Stimulated activated naive CD4-positive, alpha-beta T cell (primary cell): Measurements from ENCODE around the gene TEAD4.
A peak's percentile ranks its signal among the peaks of the same experiment; 100 is the strongest.
"Not testable (repeated sequence)": the region's sequence is repeated elsewhere in the genome, so short reads cannot be mapped to it uniquely, and the experiment has no call there.

Source experiments
- DNase-seq, 6 experiments: peaks; one replicate each; lab custom pipeline; 2025; lab: John Stamatoyannopoulos, UW

Gene TEAD4

DNA sequence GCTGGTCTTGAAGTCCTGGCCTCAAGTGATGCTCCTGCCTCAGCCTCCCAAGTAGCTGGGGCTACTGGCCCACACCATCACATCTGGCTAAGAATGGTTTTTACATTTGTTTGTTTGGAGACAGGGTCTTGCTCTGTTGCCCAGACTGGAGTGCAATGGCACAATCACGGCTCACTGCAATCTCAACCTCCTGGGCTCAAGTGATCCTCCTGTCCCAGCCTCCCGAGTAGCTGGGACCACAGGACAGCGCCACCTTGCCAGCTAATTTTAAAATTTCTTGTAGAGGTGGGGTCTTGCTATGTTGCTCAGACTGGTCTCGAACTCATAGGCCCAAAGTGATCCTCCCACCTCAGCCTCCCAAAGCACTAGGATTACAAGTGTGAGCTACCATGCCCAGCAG lies 89.3 kb downstream of the TEAD4 start:
- DNase-seq: no peak

GRCh38 chr12:3049176-3049575 lies 90.0 kb downstream of the TEAD4 start:
- DNase-seq: no peak

- no peak for DNase-seq
Measured at GRCh38 chr12:3049611-3050249, 90.5 kb downstream of the TEAD4 start.

GRCh38 chr12:3054374-3054773 lies 95.2 kb downstream of the TEAD4 start:
- no peak for DNase-seq

DNA sequence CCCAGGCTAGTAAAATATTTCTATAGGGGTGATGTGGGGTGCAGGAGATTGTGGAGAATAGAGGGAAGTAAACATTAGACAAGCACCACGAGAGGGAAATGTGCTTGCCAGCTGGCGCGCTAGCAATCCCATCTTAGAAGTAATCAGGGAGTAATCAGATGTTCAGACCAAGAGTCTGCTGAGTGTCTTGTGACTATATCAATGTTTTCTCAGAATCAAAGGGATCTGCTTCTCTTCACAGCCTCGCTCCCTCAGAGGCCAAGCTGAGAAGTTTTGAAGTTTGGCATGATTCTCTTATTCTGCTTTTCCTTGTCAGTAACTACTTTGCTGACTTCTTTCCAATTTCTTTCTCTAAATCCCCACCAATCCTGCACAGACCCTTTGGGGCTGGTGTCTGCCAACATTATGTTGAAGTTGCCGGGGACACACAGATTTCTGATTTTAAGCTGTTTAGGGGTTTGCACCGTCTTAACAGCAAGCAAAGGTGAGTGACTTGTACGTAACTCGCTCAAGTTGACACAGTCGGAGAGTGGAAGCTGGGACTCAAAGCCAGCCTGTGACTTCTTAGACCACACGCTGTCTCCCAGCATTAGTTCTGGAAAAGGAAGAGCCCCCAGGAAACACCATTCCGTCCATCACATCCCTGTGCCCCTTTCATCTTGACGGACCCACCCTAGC lies 96.0 kb downstream of the TEAD4 start:
- no peak for DNase-seq

DNA sequence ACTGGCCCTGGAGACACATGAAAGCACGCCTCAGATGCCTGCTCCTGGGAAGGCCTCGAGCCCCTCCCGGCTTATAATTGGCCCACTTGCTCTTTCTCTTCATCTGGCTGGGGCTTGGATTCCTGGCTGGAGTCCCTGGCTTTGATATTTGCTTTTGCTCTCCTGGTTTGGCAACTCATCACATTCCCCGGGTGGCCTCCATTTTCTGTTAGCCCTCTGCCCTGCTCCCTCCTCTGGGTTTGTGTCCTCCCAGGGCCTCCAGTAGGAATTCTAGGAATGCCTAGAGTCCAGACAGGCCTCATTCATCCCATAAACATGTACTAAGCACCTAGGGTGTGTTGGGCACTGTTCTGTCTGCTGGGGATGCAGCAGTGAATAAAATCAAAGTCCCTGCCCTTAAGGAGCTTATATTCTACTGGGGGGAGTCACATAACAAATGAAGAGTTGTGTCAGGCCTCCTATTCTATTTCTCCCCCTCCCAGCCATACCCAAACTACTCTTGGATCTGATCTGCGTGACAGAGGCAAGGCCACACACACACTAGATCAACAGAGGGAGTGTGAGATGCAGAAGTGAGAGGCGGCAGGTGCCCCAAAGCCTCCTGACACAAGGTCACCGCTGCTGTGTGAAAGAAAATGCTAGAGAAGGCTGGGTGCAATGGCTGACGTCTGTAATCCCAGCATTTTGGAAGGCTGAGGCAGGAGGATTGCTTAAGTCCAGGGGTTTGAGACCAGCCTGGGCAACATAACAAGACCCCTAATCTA lies 96.7 kb downstream of the TEAD4 start:
- no peak for DNase-seq

- no peak for DNase-seq
Measured at GRCh38 chr12:3061059-3061458, 101.9 kb downstream of the TEAD4 start.

DNA sequence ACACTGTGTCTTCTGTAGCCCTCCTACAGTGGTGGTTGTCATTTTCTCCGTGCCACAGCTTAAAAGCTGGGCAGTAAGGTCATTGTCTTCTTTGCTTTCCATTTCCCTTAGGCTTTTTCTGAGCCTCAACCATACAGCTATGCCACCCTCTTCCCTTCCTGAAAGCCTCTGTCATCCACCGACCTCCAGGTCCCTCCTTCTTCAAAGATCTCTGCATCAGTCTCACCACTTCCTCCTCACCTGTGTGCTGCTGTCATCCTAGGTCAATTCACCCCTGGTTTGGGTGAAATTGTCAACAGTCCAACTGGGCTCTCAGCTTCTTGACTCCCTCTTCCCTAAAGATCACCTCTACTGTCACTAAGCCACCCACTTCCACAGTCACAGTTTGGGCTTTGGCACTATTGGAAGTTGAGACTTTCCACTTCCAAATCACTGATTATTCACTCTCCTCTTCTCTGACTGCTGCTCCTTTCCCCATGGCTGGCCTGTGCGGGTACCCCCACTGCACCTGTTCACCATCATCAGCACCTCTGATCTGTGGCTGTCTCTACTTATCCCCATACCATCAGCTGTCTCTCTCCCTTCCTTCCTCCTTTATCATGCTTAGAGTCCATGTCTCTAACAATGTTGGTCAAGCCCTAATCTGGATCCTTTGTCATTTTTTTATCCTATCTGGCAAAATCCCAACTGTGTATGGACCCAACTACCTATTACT lies 102.5 kb downstream of the TEAD4 start:
- DNase-seq: no peak

GRCh38 chr12:3065300-3065699 lies 106.1 kb downstream of the TEAD4 start:
- DNase-seq: no peak

GRCh38 chr12:3065846-3066245 lies 106.6 kb downstream of the TEAD4 start:
- not testable (repeated sequence) for DNase-seq

GRCh38 chr12:3069714-3070113 lies 110.5 kb downstream of the TEAD4 start:
- no peak for DNase-seq

DNA sequence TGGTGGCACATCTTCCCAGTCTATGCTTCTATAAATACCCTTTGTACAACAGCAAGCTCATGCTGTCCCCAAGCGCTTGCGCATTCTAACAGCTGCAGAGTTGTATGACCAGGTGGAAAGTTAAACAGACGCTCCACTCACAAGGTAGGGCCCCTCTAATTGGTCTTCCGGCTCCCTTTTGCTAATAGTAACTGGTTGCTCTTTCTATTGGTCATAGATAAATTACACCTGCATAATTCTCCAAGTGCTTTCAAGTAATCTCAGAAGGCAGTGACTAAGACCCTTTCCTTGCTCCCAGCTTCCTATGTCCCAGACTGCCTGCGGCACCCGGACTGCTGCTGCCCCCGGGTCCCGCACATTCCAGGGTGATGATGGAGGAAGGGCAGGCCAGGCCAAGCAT lies 111.9 kb downstream of the TEAD4 start:
- DNase-seq: no peak

DNA sequence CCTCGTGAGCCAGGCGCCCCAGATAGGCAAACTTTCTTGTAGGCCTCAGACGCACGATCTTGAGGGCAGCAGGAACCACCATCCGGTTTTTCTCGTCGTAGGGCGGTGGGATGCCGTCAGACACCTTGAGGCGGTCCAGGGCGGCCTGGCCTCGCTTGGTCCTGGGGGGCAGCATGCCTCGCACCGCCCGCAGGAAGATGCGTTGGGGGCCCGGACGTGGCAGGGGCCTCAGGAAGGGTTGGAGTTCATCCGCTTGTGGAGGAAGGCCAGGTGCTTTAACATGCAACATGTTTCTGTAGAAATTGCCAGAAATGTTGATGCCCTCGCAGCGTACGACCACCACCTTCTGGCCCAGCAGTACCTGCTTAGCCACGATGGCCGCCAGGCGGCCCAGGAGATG lies 112.5 kb downstream of the TEAD4 start:
- no peak for DNase-seq

DNA sequence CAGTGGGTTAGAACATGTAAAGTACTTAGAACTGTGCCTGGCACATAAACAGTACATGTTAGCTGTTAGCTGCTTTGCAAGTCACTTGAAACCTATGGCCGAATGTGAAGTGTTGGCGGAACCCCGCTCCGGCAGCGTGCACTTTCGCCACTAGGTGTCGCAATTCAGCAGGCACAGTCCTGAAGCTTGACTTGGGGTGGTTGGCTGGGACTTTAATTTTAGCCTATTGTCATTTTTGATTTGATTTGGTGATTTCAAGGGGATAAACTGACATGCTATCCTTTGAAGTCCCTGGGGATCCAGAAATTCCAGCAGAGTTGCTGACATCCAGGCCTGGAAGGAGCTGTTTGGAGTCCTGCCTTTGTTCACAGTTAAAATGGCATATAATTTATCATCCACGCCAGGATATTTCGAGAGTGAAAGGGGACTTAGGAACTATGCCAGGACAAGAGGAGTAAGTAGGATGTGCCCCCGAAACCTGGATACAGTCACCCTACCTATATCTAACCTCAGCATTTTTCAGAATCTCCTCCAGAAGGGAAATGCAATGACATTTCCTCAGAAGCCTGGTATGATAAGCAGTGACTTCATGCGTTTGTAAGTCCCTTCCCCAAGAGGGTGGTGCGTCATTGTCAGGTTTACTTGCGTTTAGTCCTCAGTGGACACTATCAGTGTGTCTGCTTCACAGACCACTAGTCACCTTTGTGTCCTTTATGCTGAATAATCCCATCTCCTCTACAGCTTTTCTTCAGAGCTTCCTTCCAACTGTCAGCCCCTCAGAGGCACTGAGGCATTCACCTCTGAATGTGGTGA lies 114.4 kb downstream of the TEAD4 start:
- DNase-seq: peak; percentile 56 to 86 (median 70)

GRCh38 chr12:3075315-3075714 lies 116.1 kb downstream of the TEAD4 start:
- DNase-seq: no peak

DNA sequence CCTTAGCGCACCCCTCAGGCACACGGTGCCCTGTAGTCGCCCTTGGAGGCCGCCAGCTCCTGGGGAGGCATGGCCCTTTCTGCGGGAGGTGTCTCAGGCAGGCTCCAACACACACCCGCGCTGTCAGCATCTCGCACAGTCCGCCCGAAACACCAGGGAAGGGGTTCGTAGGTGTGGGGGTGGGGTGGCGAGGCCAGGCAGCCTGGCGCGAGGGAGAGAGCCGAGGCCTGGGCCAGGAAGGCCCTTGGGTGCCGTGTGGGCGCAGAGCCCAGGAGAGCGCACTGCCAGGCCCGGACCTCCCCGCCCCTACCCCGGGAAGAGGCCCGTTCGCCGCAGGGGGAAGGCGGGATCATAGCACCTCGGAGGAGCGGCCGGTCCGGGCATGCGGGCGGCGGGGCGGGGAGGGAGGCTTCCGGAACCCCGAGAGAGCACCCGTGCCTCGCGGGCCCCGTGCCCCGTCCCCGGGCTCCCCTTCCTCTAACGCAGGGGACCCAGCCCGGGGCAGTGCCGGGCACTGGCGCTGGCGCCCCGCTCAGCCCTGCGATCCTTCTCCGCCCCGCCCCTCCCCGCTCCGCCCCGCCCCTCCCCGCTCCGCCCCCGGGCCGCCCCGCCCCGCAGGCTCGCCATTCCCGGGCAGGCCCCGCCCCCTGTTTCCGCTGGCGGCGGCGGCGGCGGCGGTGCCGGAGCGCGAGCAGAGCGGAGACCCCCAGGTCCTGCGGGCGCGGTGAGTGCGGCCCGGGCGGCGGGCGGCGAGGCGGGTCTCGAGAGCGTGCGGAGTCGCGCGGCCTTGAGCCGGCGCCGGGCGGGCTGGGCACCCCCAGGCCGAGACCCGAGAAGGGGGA lies 117.8 kb downstream of the TEAD4 start, which contains the start of gene TSPAN9:
TSPAN9 (plus strand) TSS at position 650 of the 842 bp plus-strand sequence. CDS start 123,815 bp downstream, outside the sequence.
- peak; percentile 15 to 71 (median 69) for DNase-seq

DNA sequence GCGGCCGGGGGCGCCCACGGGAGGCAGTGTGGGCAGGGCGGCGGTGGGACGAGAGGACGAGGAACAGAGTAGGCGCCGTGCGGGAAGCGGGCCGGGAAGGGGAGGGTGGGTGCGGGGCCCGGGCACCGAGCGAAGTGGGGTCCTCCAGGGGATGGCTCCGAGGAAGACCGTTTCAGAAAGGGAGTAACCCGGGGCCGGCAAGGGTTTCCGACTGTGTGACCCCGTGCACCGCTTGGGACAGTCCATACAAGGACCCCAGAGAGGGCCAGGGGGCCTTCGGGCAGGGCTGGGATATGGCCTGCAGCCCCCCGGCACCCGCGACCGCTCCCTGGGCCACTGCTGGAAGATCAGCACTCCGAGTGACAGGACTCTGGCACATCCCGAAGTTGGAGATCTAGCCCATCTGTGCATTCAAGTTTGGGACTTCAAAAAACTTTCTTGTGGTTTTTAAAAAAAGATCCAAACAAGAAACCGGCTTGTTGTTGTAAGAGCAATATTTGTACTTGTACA lies 118.4 kb downstream of the TEAD4 start:
- DNase-seq: peak in 3 of 6 experiments; percentile 25 to 55 (median 33)

GRCh38 chr12:3078086-3078820 lies 119.1 kb downstream of the TEAD4 start:
- DNase-seq: peak in 1 of 6 experiments; percentile 32

DNA sequence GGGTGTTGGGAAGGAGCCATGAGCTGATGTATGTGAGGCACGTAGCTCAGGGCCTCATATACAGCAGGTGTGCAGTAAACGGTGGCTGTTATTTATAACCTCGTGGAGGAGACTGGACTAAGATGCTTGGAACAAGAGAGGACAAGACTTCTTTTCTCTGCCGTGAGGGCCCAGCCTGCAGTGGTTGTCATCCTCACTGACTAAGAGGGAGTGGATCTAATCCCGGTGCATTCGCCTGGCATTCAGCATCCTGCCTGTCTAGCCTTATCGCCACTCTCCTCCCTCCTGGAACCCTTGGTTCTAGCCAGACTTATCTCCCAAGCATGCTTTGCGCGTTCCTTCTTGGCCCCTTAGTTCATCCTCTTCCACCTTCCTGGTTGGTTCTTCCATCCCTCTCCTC lies 121.9 kb downstream of the TEAD4 start:
- no peak for DNase-seq

- no peak for DNase-seq
Measured at GRCh38 chr12:3081886-3082285, 122.7 kb downstream of the TEAD4 start.
